Memory B cell (primary cell): ENCODE data around the gene IRAK4.

Experiments used
- ATAC-seq: fragments of 150-1000 bp; cut with Tn5 transposase; 2 replicates; pipeline ENCODE4 v1.10.0; 2021; ENCODE audit warnings: low read depth, mild to moderate bottlenecking, moderate library complexity
- DNase-seq, 2 donors: peaks; one replicate each; pipeline ENCODE4 v3.0.0; 2022; ENCODE audit warnings: low spot score in 2 of 2
- H3K27ac Mint-ChIP-seq: one replicate; pipeline ENCODE4 v1.8.0; 2022; ENCODE audit warnings: mild to moderate bottlenecking, moderate library complexity, mixed read lengths
- H3K27me3 Mint-ChIP-seq: one replicate; pipeline ENCODE4 v1.8.0; 2022; ENCODE audit warnings: mixed read lengths
- H3K36me3 Mint-ChIP-seq: one replicate; pipeline ENCODE4 v1.8.0; 2022; ENCODE audit warnings: mild to moderate bottlenecking, mixed read lengths
- H3K4me1 Mint-ChIP-seq: one replicate; pipeline ENCODE4 v1.8.0; 2022; ENCODE audit warnings: mixed read lengths
- H3K4me3 Mint-ChIP-seq: one replicate; pipeline ENCODE4 v1.8.0; 2022; ENCODE audit warnings: mild to moderate bottlenecking, moderate library complexity, mixed read lengths
- H3K9me3 Mint-ChIP-seq: one replicate; pipeline ENCODE4 v1.8.0; 2022; ENCODE audit warnings: mixed read lengths

IRAK4 gene

DNA sequence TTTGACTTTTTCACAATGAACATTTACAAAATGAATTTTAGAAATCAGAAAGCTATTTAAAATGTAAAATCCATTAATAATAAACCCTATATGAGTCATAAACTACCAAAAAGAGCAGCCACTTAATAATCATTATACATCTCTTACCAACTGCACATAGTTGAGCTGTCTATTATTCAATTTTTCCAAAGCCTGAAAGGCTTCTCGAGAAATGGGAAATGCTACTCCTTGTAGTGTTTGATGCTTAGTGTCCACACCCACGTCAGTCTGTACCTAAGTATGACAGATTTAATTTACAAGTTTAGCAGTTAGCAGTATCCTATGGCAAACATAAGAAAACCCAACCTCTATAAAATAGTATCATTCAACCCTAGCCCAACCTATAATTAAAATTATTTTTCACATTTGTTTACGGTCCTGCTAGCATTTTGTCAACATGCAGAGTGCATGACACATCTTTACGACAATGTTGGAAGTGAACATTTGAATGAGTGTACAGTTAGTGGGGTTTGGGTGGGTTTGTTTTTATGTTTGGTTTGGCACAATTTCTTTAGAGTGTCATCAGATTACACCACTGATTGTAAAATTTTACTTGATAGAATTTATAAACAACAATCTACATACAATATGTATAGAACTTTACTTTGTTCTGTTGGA lies 38.9 kb downstream of the IRAK4 start:
- no peak overlapping the region for H3K4me3 Mint-ChIP-seq
- no peaks in the 10 kb centered on the region for H3K4me1 Mint-ChIP-seq
- DNase-seq (no peak), ATAC-seq (no peak)
- H3K27ac Mint-ChIP-seq: no peak overlapping the region
- peaks cover 13% of the 10 kb centered on the region for H3K36me3 Mint-ChIP-seq
- no peaks in the 10 kb centered on the region for H3K9me3 Mint-ChIP-seq
- H3K27me3 Mint-ChIP-seq: no peaks in the 10 kb centered on the region

DNA sequence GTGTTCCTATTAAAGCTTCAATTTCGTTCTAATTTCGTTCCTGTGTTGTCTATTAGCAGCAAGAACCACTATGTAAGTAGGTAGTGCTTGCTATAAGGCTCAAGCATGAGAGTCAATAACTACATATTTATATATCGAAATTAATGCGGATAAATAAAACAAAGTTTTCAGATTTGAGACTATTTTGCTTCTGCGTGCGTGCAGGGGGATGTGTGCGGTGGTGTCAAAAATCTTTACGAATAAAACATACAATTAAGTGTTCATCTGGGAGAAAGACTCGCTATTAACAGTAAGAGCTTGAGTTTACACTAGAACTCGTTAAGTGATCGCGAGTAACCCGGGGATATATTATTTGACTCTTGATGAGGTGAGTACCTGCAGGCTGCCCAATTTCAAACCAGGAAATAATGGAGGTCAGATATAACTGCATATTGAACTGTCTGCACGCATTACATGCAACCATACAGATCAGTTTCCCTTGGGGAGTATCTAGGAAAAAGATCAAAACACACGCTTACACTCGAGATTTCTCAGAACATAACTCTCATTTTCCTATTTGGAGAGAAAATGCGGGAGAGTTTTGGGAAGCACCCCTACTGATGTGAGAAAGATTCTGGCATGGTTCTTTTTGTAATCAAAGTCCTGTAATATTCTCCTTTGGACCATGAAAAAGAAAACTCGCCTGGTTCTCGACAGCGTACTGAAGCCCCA lies 46.6 kb downstream of the IRAK4 start:
- no peaks in the 10 kb centered on the region for H3K9me3 Mint-ChIP-seq
- H3K27ac Mint-ChIP-seq: peak overlapping the region; percentile 99
- ATAC-seq: no peak
- H3K27me3 Mint-ChIP-seq: no peaks in the 10 kb centered on the region
- peaks cover 7% of the 10 kb centered on the region for H3K36me3 Mint-ChIP-seq
- no peak for DNase-seq
- peak overlapping the region; percentile 100 for H3K4me3 Mint-ChIP-seq
- peaks cover 10% of the 10 kb centered on the region for H3K4me1 Mint-ChIP-seq

DNA sequence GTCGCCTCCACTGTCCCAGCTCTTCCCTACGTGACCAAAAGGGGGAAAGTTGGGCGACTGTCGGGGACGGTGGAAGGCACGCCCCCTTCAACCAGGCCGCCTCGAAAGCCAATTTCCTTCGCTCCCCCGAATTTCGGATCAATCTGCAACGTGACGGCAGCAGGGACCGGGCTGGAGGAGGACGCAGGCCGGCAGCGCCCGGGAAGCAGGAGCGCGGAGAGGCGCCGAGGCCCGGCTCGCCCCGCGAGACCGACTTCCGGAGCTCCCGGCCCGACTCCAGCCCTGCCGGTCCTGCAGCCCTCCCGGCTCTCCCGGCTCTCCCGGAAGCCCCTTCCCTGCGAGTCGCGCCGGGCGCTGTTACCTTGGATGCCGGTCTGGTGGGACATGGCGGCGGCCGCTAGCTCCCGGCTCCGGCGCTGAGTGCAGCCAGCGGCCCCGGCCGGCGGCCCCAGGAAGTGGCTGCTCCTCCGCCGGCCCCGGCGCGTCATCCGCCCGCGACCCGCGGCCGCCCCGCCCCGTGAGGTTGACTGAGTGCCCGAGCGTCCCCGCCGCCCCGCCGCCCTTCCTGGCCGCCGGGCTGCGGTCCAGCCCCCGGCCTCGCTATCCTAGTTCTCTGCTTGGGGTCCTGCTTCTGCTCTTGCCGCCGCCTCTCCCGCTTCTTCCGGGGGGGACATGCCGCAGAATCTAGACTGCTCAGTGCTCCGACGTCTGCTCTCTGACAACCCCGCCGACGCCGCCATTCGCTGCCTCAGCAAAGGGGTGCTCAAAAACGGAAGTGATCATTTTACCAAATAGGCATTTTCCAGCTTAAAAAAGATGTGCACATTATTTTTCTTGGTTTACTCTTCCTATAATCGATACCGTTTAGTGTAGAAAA lies 47.3 kb downstream of the IRAK4 start, which contains the start of gene TWF1:
Gene TWF1, minus strand, starts transcription at position 458 of the 877 bp plus-strand sequence. Its CDS starts 72 bp downstream, at position 386.
- Mint-ChIP-seq H3K27ac (peak within 1 kb of the TSS; percentile 99), H3K27me3 (no peaks in the 10 kb centered on the region), H3K4me3 (peak within 1 kb of the TSS; percentile 100), H3K36me3 (peaks cover 5% of the 10 kb centered on the region), H3K9me3 (no peaks in the 10 kb centered on the region), H3K4me1 (peaks cover 10% of the 10 kb centered on the region)
- peak; percentile 94 for ATAC-seq
- DNase-seq: peak; percentile 86 to 96

DNA sequence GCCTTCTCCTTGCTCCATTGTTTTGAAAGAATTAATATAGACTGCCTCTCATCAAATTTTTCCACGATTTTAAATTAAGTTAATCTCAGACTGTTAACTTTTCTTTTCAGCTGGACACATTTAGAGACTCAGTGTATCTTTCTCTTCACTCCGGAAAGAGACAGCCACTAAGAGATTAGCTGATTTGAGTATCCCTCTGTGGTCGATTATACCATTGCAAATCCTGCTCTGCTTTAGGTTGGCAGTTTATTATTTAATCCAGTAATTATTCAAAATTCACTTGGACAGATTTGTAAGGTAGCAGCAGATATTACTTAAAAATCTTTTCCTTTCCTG lies 48.0 kb downstream of the IRAK4 start:
- Mint-ChIP-seq H3K9me3 (no peaks in the 10 kb centered on the region), H3K4me1 (peaks cover 10% of the 10 kb centered on the region), H3K27me3 (no peaks in the 10 kb centered on the region), H3K4me3 (peak overlapping the region; percentile 100), H3K27ac (peak overlapping the region; percentile 99), H3K36me3 (peaks cover 4% of the 10 kb centered on the region)
- DNase-seq (no peak), ATAC-seq (no peak)

DNA sequence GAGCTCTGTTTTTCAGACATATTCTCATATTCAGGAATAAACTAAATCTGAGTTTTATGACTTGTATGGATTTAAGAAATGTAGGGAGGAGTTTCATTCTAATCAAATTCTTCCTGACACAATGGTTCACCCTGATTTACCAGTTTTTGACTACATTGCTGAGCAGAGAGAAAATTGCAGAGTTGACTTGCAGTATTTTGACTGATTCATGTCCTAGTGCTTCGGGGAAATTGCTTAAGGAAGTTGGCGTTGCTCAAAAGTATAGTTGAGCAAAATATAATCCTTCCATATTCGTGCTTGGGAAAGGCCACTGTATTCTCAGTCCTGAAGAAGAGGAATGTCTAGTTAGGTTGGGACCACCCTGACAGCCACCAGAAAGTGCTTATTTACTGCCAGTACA lies 48.6 kb downstream of the IRAK4 start:
- no peak for ATAC-seq
- H3K4me3 Mint-ChIP-seq: peak overlapping the region; percentile 100
- H3K36me3 Mint-ChIP-seq: peaks cover 4% of the 10 kb centered on the region
- DNase-seq: no peak
- H3K9me3 Mint-ChIP-seq: no peaks in the 10 kb centered on the region
- H3K27ac Mint-ChIP-seq: peak overlapping the region; percentile 99
- H3K27me3 Mint-ChIP-seq: no peaks in the 10 kb centered on the region
- H3K4me1 Mint-ChIP-seq: peaks cover 10% of the 10 kb centered on the region

DNA sequence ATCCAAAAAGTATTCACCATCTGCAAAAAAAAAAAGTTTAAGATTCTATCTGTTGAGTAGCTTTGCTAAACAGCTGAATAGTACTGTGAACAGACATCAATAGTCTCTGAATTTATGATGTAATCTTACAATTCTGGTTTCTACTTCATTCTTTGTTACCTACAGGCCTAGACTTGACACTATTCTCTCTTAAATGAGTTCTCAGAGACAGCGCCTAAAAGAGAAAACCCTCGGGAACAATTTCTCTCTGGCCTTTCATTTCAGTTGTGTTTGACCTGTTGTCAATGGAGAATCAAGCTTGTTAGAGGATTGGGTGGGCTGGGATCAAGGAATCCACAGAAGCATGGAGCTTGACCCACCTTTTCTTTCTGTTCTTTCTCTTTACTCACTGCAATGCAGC lies 53.3 kb downstream of the IRAK4 start:
- no peak for ATAC-seq
- Mint-ChIP-seq H3K4me3 (no peak overlapping the region), H3K27ac (no peak overlapping the region), H3K9me3 (no peaks in the 10 kb centered on the region), H3K27me3 (peaks cover 7% of the 10 kb centered on the region), H3K36me3 (no peaks in the 10 kb centered on the region), H3K4me1 (no peaks in the 10 kb centered on the region)
- no peak for DNase-seq

DNA sequence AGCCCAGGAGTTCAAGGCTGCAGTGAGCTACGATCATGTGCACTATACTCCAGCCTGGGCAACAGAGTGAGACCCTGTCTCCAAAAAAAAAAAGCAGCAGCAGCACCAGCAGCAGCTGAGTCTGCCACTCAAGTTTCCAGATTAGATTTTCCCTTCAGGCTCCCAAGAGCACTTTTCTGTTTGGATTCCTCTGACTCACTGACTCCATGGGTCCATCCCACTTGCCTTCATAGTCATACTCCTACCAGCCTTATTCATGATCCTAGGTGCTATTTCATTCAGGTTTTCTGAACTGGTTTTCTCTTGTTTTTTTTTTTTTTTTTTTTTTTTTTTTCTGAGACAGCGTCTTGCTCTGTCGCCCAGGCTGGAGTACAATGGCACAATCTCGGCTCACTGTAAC lies 54.2 kb downstream of the IRAK4 start:
- ATAC-seq (no peak), DNase-seq (no peak)
- H3K27me3 Mint-ChIP-seq: peaks cover 7% of the 10 kb centered on the region
- no peak overlapping the region for H3K27ac Mint-ChIP-seq
- H3K4me1 Mint-ChIP-seq: no peaks in the 10 kb centered on the region
- no peaks in the 10 kb centered on the region for H3K9me3 Mint-ChIP-seq
- H3K36me3 Mint-ChIP-seq: no peaks in the 10 kb centered on the region
- no peak overlapping the region for H3K4me3 Mint-ChIP-seq

DNA sequence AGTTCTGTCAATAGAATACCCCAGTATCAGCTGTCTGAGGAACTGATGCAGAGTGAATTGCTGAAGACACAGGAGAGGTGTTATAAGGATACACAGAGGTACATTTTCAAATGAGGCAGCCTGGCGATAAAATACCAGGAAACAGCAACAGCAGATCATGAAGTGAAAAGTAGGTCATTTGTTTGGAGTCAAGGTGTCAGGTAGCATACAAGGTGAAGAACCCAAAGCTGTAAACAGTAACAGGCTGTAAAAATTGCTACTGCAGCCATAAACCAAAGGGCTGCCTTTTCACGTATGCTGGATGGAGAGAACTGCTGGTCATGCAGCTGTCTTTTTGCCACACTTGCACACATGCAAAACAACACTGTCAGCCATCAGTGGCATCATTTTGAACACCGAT lies 56.7 kb downstream of the IRAK4 start:
- H3K27me3 Mint-ChIP-seq: peaks cover 7% of the 10 kb centered on the region
- no peak for ATAC-seq
- H3K36me3 Mint-ChIP-seq: no peaks in the 10 kb centered on the region
- DNase-seq: no peak
- H3K27ac Mint-ChIP-seq: no peak overlapping the region
- H3K4me1 Mint-ChIP-seq: no peaks in the 10 kb centered on the region
- no peak overlapping the region for H3K4me3 Mint-ChIP-seq
- no peaks in the 10 kb centered on the region for H3K9me3 Mint-ChIP-seq

DNA sequence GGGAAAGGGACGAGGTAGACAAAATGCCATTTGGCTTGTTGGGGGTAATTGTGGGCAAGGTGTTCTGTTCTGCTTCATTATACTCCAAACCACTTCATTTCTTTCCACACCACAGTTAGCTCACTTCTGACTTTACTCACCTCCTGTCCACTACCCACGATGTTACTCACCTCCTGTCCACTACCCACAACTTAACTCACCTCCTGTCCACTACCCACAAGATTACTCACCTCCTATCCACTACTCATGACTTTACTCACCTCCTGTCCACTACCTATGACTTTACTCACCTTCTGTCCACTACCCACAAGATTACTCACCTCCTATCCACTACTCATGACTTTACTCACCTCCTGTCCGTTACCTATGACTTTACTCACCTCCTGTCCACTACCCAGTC lies 57.4 kb downstream of the IRAK4 start:
- Mint-ChIP-seq H3K27me3 (peaks cover 7% of the 10 kb centered on the region), H3K27ac (no peak overlapping the region), H3K9me3 (no peaks in the 10 kb centered on the region), H3K4me3 (no peak overlapping the region), H3K4me1 (no peaks in the 10 kb centered on the region), H3K36me3 (no peaks in the 10 kb centered on the region)
- ATAC-seq: no peak
- DNase-seq: no peak

DNA sequence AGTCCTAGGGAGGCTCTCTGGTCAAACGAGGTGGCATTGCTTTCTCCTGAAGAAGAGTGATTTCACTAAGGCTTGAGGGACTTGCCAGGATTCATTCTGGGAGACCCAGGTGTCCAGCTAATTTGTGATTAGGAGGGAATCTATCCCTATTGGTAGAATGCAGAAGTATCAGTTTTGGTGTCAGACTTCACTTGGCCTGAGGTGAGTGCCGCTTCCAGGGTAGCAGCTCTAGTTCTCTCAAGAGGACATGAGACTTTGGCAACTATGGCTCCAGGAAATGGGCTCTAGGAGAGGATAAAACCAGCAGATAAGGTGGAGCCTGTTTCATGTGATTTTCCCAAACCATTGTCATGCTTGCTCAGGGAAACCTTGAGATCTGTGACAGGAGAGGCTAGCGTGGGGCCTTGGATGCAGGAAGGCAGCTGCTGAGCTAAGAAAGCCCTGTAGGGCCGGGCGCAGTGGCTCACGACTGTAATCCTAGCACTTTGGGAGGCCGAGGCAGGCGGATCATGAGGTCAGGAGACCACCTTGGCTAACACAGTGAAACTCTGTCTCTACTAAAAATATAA lies 65.5 kb downstream of the IRAK4 start:
- no peaks in the 10 kb centered on the region for H3K27me3 Mint-ChIP-seq
- no peak for DNase-seq

DNA sequence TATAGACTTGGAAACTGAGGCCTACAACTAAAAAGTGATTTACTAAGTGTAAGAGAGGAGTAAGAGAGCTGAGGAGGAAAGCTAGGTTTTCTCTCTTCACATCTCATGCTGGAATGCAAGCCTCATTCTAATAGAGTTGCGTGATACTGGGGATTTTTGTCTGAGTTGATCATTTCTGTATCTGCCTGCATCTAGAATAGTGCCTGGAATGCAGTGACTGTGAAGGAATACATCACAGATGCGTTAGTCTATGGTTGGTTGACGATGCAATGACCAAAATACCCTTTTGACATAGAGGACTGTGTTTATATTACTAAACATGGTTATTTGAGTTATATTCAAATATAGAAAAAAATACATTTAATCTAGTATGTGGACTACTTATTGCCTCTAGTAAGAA lies 67.9 kb downstream of the IRAK4 start:
- Mint-ChIP-seq H3K36me3 (no peaks in the 10 kb centered on the region), H3K9me3 (no peaks in the 10 kb centered on the region), H3K27ac (no peak overlapping the region), H3K4me3 (no peak overlapping the region), H3K27me3 (no peaks in the 10 kb centered on the region), H3K4me1 (no peaks in the 10 kb centered on the region)
- ATAC-seq: no peak
- no peak for DNase-seq

More for the DNA sequence above, 65.5 kb downstream of the IRAK4 start:
- no peak for ATAC-seq
- no peak overlapping the region for H3K27ac Mint-ChIP-seq
- no peaks in the 10 kb centered on the region for H3K9me3 Mint-ChIP-seq
- H3K4me1 Mint-ChIP-seq: no peaks in the 10 kb centered on the region
- no peak overlapping the region for H3K4me3 Mint-ChIP-seq
- no peaks in the 10 kb centered on the region for H3K36me3 Mint-ChIP-seq

DNA sequence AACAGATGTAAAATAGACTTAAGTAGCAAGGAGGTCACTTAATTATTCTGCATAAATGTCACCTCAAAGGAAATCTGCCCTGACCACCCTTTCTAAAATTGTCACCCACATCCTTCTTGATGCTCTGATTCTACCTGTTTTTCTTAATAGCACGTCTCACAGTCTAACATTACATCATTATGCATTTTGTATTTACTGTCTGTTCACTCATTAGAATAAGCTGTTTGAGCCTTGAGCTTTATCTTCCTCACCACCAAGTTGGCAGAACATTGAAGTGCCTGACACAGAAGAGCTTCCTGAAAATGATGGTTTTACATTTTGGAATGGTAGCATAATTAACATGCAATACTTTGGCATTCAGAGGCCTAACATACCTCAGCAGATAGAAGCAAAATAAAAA lies 68.3 kb downstream of the IRAK4 start:
- DNase-seq (no peak), ATAC-seq (no peak)
- H3K9me3 Mint-ChIP-seq: no peaks in the 10 kb centered on the region
- H3K27me3 Mint-ChIP-seq: no peaks in the 10 kb centered on the region
- H3K36me3 Mint-ChIP-seq: no peaks in the 10 kb centered on the region
- no peak overlapping the region for H3K27ac Mint-ChIP-seq
- no peak overlapping the region for H3K4me3 Mint-ChIP-seq
- no peaks in the 10 kb centered on the region for H3K4me1 Mint-ChIP-seq

DNA sequence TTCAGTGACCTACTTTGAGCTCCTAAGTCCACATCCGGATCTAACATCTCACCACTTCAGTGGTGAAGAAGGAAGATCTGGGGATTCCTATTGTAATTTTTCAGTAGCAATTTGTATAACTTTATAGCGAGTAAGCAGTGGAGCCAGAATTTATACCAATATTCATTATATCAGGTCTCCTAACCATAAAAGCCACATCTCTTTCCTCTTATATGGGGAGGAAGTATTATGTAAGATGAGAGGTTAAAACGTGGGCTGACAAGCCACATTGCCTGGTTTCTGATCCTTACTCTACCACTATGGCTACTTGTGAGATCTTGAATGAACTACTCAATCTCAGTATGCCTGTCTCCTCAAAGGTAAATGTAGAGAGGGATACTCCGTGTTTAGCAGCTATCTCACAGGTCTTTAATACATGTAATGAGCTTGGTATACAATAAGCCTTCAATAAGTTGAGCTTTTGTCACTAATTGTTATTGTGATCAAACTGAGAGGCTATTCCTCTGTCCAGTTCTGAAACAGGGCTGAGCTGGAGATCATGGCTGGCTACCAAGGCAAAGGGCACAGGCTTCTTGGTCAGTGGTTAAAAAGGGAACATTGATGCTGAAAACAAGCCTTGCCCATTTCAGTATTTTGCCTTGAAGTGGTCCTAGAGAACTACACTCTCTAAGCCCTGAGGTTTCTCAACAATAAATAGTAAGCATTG lies 73.9 kb downstream of the IRAK4 start:
- Mint-ChIP-seq H3K27ac (no peak overlapping the region), H3K27me3 (no peaks in the 10 kb centered on the region), H3K9me3 (no peaks in the 10 kb centered on the region), H3K36me3 (no peaks in the 10 kb centered on the region), H3K4me1 (peaks cover 11% of the 10 kb centered on the region), H3K4me3 (no peak overlapping the region)
- no peak for ATAC-seq
- no peak for DNase-seq
